SW480 (cell line): ENCODE measurements around the gene VANGL1.

Source experiments
- DNase-seq: peaks from one replicate; pipeline ENCODE4 v3.0.0-alpha.2; 2016; ENCODE audit warnings: low spot score

VANGL1 gene

GRCh38 chr1:115705085-115705951, 63.5 kb downstream of the VANGL1 start:
- no peak for DNase-seq

- DNase-seq: no peak
Measured at GRCh38 chr1:115705963-115706362, 64.2 kb downstream of the VANGL1 start.

- peak; percentile 25 for DNase-seq
Measured at GRCh38 chr1:115706587-115707425, 65.0 kb downstream of the VANGL1 start.

GRCh38 chr1:115710859-115711624, 69.3 kb downstream of the VANGL1 start:
- peak; percentile 58 for DNase-seq

- DNase-seq: peak; percentile 5
Measured at GRCh38 chr1:115712911-115713609, 71.3 kb downstream of the VANGL1 start.

- peak; percentile 25 for DNase-seq
Measured at GRCh38 chr1:115713906-115714305, 72.1 kb downstream of the VANGL1 start.

GRCh38 chr1:115714572-115715141, 72.9 kb downstream of the VANGL1 start:
- DNase-seq: no peak

GRCh38 chr1:115717541-115717940, 75.8 kb downstream of the VANGL1 start:
- DNase-seq: peak; percentile 27

GRCh38 chr1:115718011-115718754, 76.4 kb downstream of the VANGL1 start:
- no peak for DNase-seq

GRCh38 chr1:115719285-115719684, 77.5 kb downstream of the VANGL1 start:
- no peak for DNase-seq

GRCh38 chr1:115722221-115722620, 80.5 kb downstream of the VANGL1 start:
- no peak for DNase-seq

GRCh38 chr1:115723756-115724155, 82.0 kb downstream of the VANGL1 start:
- DNase-seq: no peak

GRCh38 chr1:115725600-115725999, 83.8 kb downstream of the VANGL1 start:
- DNase-seq: no peak

- DNase-seq: no peak
Measured at GRCh38 chr1:115726161-115726560, 84.4 kb downstream of the VANGL1 start.

GRCh38 chr1:115726570-115726969, 84.8 kb downstream of the VANGL1 start:
- no peak for DNase-seq

- DNase-seq: peak; percentile 28
Measured at GRCh38 chr1:115727706-115728249, 86.0 kb downstream of the VANGL1 start.

- DNase-seq: no peak
Measured at GRCh38 chr1:115728341-115728740, 86.6 kb downstream of the VANGL1 start.

- DNase-seq: no peak
Measured at GRCh38 chr1:115729756-115730155, 88.0 kb downstream of the VANGL1 start.

- DNase-seq: no peak
Measured at GRCh38 chr1:115732316-115732715, 90.5 kb downstream of the VANGL1 start.

- no peak for DNase-seq
Measured at GRCh38 chr1:115740811-115741210, 99.0 kb downstream of the VANGL1 start.
